NCI-H82 treated with DMSO at 0.1 percent for 48 hours (cell line): ENCODE measurements around the gene SPATA6.
"Not testable (repeated sequence)": the region's sequence is repeated elsewhere in the genome, so short reads cannot be mapped to it uniquely, and the experiment has no call there.

ENCODE experiments used
- DNase-seq: peaks from one replicate; lab custom pipeline; 2025; ENCODE audit not compliant: unreplicated experiment; lab: John Stamatoyannopoulos, UW

Gene SPATA6

GRCh38 chr1:48362901-48363300 is 109.1 kb downstream of the SPATA6 start:
- DNase-seq: no peak

- no peak for DNase-seq
Observed at GRCh38 chr1:48356901-48357300, 115.1 kb downstream of the SPATA6 start.

GRCh38 chr1:48344373-48344772 is 127.6 kb downstream of the SPATA6 start:
- DNase-seq: no peak

- DNase-seq: no peak
Observed at GRCh38 chr1:48341221-48341620, 130.8 kb downstream of the SPATA6 start.

GRCh38 chr1:48338257-48338656 is 133.7 kb downstream of the SPATA6 start:
- DNase-seq: no peak

- DNase-seq: no peak
Observed at GRCh38 chr1:48333316-48333715, 138.7 kb downstream of the SPATA6 start.

- DNase-seq: no peak
Observed at GRCh38 chr1:48332115-48332514, 139.9 kb downstream of the SPATA6 start.

- no peak for DNase-seq
Observed at GRCh38 chr1:48329905-48330304, 142.1 kb downstream of the SPATA6 start.

GRCh38 chr1:48329486-48329885 is 142.5 kb downstream of the SPATA6 start:
- no peak for DNase-seq

- not testable (repeated sequence) for DNase-seq
Observed at GRCh38 chr1:48311829-48312228, 160.2 kb downstream of the SPATA6 start.

- DNase-seq: no peak
Observed at GRCh38 chr1:48309564-48310082, 162.4 kb downstream of the SPATA6 start.

- no peak for DNase-seq
Observed at GRCh38 chr1:48302652-48303051, 169.4 kb downstream of the SPATA6 start.

- DNase-seq: no peak
Observed at GRCh38 chr1:48294656-48295055, 177.3 kb downstream of the SPATA6 start.

GRCh38 chr1:48294094-48294493 is 177.9 kb downstream of the SPATA6 start:
- DNase-seq: not testable (repeated sequence)

- no peak for DNase-seq
Observed at GRCh38 chr1:48292706-48293105, 179.3 kb downstream of the SPATA6 start.

- DNase-seq: no peak
Observed at GRCh38 chr1:48291421-48291820, 180.6 kb downstream of the SPATA6 start.

GRCh38 chr1:48285525-48285924 is 186.5 kb downstream of the SPATA6 start:
- DNase-seq: no peak

GRCh38 chr1:48284696-48285420 is 187.1 kb downstream of the SPATA6 start:
- DNase-seq: not testable (repeated sequence)

GRCh38 chr1:48282329-48282728 is 189.7 kb downstream of the SPATA6 start:
- not testable (repeated sequence) for DNase-seq

- DNase-seq: not testable (repeated sequence)
Observed at GRCh38 chr1:48277437-48277836, 194.6 kb downstream of the SPATA6 start.

GRCh38 chr1:48266576-48266975 is 205.4 kb downstream of the SPATA6 start:
- no peak for DNase-seq

- DNase-seq: no peak
Observed at GRCh38 chr1:48263041-48263440, 209.0 kb downstream of the SPATA6 start.

GRCh38 chr1:48261881-48262400 is 210.1 kb downstream of the SPATA6 start:
- no peak for DNase-seq
